ENCODE data around the gene KIF13A. TPM values are rescaled to one million over a fixed set of nuclear protein-coding genes. Genes with fewer than 3 reads are reported as not detected.

KIF13A gene
- total RNA-seq, 1 donor from 2014 or later, result 38.4 TPM

GRCh38 chr6:17972074-17972952 is 15.1 kb downstream of the KIF13A start:
- H3K4me3 ChIP-seq (ENCODE audit: insufficient read depth, low read depth, low read length), result no peak overlapping the region
- H4K20me1 ChIP-seq (ENCODE audit: insufficient read depth, low read length), result peaks cover 19% of the 10 kb centered on the region
- Mint-ChIP-seq H3K9me3 (ENCODE audit: unreplicated experiment) (no peaks in the 10 kb centered on the region), H3K27ac (ENCODE audit: unreplicated experiment) (peak overlapping the region; percentile 8), H3K4me3 (ENCODE audit: unreplicated experiment) (no peak overlapping the region), H3K27me3 (ENCODE audit: low read depth, unreplicated experiment) (no peaks in the 10 kb centered on the region), H3K4me1 (ENCODE audit: low read depth, unreplicated experiment) (peaks cover 34% of the 10 kb centered on the region), H3K36me3 (ENCODE audit: low read depth, unreplicated experiment) (peaks cover 4% of the 10 kb centered on the region)
- peaks cover 86% of the 10 kb centered on the region for H3K79me2 ChIP-seq (ENCODE audit: insufficient read depth, low read length)
- no peaks in the 10 kb centered on the region for H3K27me3 ChIP-seq (ENCODE audit: insufficient read depth, low read length)
- peaks cover 13% of the 10 kb centered on the region for H3K4me1 ChIP-seq (ENCODE audit: insufficient read depth, low read length)
- FAIRE-seq, result peak; percentile 65
- no peak overlapping the region for H3K9ac ChIP-seq (ENCODE audit: low read length)
- H3K27ac ChIP-seq (ENCODE audit: low read depth, low read length), result peak overlapping the region; percentile 22
- no peak for TF ChIP-seq EZH2 (IDR thresholded peaks at IDR 0.05; ENCODE audit: insufficient read depth, low read length)
- TF ChIP-seq, protein P1, sequence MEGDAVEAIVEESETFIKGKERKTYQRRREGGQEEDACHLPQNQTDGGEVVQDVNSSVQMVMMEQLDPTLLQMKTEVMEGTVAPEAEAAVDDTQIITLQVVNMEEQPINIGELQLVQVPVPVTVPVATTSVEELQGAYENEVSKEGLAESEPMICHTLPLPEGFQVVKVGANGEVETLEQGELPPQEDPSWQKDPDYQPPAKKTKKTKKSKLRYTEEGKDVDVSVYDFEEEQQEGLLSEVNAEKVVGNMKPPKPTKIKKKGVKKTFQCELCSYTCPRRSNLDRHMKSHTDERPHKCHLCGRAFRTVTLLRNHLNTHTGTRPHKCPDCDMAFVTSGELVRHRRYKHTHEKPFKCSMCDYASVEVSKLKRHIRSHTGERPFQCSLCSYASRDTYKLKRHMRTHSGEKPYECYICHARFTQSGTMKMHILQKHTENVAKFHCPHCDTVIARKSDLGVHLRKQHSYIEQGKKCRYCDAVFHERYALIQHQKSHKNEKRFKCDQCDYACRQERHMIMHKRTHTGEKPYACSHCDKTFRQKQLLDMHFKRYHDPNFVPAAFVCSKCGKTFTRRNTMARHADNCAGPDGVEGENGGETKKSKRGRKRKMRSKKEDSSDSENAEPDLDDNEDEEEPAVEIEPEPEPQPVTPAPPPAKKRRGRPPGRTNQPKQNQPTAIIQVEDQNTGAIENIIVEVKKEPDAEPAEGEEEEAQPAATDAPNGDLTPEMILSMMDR (IDR thresholded peaks at IDR 0.05; ENCODE audit: insufficient read depth, low read depth, low read length), result no peak
- H2AFZ ChIP-seq (ENCODE audit: low read depth, low read length), result no peak overlapping the region
- H3K9me3 ChIP-seq (ENCODE audit: insufficient read depth, low read depth, low read length), result no peaks in the 10 kb centered on the region
- no peak for DNase-seq (ENCODE audit: low read depth)
- no peaks in the 10 kb centered on the region for H3K36me3 ChIP-seq (ENCODE audit: insufficient read depth, low read length)
- H3K4me2 ChIP-seq (ENCODE audit: low read length), result peak overlapping the region; percentile 32

DNA sequence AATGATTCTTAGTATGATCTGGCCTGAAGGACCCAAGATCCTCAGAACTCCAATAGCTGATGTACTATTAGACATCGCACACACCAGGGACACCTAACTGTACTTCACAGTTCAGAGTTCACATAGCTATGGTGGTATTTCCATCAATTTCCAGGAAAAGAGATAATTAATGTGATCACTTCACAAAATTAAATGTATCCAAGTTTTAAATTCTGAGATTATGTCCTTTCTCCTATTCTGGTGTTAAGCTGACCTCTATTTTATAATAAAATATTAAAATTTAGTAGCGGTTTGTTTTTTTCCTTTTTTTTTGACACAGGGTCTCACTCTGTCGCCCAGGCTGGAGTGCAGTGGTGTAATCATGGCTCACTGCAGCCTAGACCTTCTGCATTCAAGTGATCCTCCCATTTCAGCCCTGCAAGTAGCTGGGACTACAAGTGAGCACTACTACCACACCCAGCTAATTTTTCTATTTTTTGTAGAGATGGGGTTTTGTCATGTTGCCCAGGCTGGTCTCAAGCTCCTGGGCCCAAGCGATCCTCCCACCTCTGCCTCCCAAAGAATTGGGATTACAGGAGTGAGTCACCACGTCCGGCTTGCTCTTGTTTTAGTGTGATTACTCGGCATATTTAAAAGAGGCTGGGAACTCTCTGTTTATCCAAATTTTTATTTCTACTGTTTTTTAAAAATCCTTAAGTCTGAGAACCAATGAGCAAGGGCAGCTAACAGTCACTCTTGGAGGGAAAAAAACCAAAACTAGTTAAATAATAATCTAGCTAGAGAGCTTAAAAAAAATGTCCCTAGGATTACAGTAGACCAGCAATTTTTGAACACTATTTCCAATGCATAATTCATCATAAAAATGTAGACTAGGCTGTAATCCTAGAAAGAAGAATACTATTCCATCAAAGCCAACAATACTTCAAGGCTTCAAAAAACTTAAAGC is 16.0 kb downstream of the KIF13A start:
- peaks cover 35% of the 10 kb centered on the region for H3K4me1 Mint-ChIP-seq (ENCODE audit: low read depth, unreplicated experiment)
- DNase-seq (ENCODE audit: low read depth), result peak; percentile 70
- H4K20me1 ChIP-seq (ENCODE audit: insufficient read depth, low read length), result peaks cover 19% of the 10 kb centered on the region
- H3K4me3 Mint-ChIP-seq (ENCODE audit: unreplicated experiment), result no peak overlapping the region
- H3K9me3 Mint-ChIP-seq (ENCODE audit: unreplicated experiment), result no peaks in the 10 kb centered on the region
- no peaks in the 10 kb centered on the region for H3K9me3 ChIP-seq (ENCODE audit: insufficient read depth, low read depth, low read length)
- H3K27me3 ChIP-seq (ENCODE audit: insufficient read depth, low read length), result no peaks in the 10 kb centered on the region
- no peak overlapping the region for H3K27ac Mint-ChIP-seq (ENCODE audit: unreplicated experiment)
- peak overlapping the region; percentile 32 for H3K4me2 ChIP-seq (ENCODE audit: low read length)
- no peak for FAIRE-seq
- peaks cover 4% of the 10 kb centered on the region for H3K36me3 Mint-ChIP-seq (ENCODE audit: low read depth, unreplicated experiment)
- no peaks in the 10 kb centered on the region for H3K36me3 ChIP-seq (ENCODE audit: insufficient read depth, low read length)
- peaks cover 13% of the 10 kb centered on the region for H3K4me1 ChIP-seq (ENCODE audit: insufficient read depth, low read length)
- TF ChIP-seq EZH2 (IDR thresholded peaks at IDR 0.05; ENCODE audit: insufficient read depth, low read length), result no peak
- TF ChIP-seq, protein P1 (IDR thresholded peaks at IDR 0.05; ENCODE audit: insufficient read depth, low read depth, low read length), result no peak
- no peak overlapping the region for H3K9ac ChIP-seq (ENCODE audit: low read length)
- H3K79me2 ChIP-seq (ENCODE audit: insufficient read depth, low read length), result peaks cover 91% of the 10 kb centered on the region
- no peaks in the 10 kb centered on the region for H3K27me3 Mint-ChIP-seq (ENCODE audit: low read depth, unreplicated experiment)
- H2AFZ ChIP-seq (ENCODE audit: low read depth, low read length), result no peak overlapping the region
- no peak overlapping the region for H3K4me3 ChIP-seq (ENCODE audit: insufficient read depth, low read depth, low read length)
- H3K27ac ChIP-seq (ENCODE audit: low read depth, low read length), result peak overlapping the region; percentile 22
